Endothelial cell of hepatic sinusoid (primary cell): ENCODE measurements around the gene PYGO1.
"Not testable (repeated sequence)": the region's sequence is repeated elsewhere in the genome, so short reads cannot be mapped to it uniquely, and the experiment has no call there.

ENCODE experiments used
- in situ Hi-C: cut with HindIII; loops from 2 replicates; pipeline ENCODE4 v1.10.0; 2017; ENCODE audit warnings: low sequenced_read_pairs

PYGO1 gene

DNA sequence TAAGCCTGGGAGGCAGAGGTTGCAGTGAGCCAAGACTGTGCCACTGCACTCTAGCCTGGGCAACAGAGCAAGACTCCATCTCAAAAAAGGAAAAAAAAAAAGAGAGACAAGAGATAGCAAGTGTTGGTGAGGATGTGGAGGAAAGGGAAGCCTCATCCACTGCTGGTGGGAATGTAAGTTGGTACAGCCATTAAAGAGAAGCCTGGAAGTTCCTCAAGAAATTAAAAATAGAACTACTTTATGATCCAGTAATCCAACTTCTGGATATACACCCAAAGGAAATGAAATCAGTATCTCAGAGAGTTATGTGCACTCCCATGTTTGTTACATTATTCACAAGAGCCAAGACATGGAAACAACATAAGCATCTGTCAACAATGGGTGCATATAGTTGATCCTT, 14.9 kb downstream of the PYGO1 start:
- in situ Hi-C loops: no loop called here

DNA sequence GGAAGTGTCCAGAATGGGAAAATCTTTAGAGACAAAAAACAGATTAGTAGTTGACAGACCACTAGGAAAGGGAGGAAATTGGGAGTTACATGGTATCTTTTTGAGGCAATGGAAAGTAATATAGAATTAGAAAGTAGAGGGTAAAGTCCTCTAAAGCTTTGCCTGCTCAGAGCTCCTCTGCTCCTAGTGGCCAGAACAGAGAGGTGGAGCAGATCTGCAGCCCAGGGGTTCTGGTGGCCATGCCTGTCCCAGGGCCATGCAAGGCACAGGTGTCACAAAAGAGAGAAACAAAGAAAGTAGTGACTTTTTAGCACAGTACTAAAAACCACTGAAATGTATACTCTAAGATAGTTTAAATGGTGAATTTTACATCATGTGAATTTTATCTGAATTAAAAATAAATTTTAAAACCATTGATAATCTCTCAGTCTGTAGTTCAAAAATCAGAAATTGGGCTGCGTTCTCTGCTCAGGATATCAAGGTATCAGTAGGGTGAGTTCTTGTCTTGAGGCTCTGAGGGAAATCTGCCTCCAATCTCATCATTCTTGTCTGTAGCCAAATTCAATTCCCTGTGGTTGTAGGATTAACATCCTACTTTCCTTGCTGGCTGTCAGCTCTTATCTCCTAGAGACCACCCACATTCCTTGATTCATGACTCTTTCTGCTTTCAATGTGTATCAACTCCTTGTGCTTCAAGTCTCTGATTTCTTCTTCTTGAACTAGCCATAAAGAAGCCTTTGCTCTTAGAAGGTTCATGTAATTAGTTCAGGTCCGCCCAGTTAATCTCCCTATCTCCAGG, 23.6 kb downstream of the PYGO1 start:
- in situ Hi-C loops: no loop called here

DNA sequence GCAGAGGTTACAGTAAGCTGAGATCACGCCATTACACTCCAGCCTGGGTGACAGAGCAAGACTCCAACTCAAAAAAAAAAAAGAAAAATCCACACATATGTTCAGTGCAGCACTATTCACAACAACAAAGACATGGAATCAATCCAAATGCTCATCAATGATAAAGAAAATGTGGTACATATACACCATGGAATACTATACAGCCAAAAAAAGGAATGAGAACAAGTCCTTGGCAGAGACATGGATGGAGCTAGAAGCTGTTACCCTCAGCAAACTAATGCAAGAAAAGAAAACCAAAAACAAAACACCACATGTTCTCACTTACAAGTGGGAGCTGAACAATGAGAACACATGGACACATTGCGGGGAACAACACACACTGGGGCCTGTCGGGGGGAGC, 25.5 kb downstream of the PYGO1 start:
- in situ Hi-C loops: no loop called here

DNA sequence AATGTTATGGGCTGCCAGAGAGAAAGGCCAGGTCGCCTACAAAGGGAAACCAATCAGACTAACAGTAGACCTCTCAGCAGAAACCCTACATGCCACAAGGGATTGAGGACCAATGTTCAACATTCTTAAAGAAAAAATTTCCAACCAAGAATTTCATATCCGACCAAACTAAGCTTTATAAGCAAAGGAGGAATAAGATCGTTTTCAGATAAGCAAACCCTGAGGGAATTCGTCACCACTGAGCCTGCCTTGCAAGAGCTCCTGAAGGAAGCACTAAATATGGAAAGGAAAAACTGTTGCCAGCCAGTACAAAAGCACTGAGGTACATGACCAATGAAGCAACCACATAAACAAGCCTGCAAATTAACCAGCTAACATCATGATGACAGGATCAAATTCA, 33.1 kb downstream of the PYGO1 start:
- in situ Hi-C loops: no loop called here

DNA sequence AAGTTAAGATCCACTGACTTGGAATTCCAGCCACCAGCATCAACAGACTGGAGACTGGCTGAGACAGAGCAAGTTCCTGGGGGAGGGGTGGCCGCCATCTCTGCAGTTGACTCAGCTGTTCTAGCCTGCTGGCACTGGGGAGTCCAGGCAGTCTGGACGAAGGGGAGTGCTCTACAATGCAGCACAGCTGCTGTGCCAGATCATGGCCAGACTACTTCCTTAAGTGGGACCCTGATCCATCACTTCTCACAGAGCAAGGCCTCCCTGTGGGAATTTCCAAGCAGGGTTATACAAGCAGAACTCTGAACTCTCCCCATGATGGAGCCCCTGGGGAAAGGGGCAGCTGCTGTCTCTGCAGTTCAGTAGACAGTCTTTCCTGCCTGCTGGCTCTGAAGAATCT, 35.2 kb downstream of the PYGO1 start:
- in situ Hi-C loops: no loop called here

DNA sequence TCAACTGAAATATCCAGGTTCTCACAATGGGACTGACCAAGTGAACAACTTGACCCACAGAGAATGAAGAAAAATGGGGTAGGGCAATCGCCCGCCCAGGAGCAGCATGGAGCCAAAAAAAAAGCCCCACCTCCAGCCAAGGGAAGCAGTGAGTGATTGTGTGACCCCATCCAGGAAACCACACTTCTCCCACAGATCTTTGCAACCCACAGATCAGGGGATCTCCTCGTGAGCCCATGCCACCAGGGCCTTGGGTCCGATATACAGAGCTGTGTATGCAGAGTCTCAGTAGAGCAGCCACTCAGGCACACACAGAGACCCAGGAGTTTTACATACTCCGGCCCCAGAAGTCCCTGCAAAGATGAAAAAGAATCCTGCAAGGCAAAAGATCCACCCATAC, 35.7 kb downstream of the PYGO1 start:
- in situ Hi-C loops: no loop called here

DNA sequence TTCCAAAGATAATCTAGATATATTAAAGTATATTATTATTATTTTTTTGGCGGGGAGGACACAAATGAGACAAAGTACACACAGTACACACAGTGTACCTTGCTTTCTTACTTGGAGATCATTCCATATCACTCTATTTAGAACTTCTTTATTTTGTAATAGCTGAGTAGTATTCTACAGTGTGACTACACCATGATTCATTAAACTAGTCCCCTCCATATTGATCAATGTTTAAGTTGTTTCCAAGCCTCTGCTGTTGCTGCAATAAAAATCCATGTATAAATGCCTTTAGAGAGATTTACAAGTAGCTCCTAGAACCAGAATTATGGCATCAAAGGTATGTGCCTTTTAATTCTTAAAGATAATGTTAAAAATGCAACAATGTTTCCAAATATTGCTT, 38.8 kb downstream of the PYGO1 start:
- in situ Hi-C loops: no loop called here

DNA sequence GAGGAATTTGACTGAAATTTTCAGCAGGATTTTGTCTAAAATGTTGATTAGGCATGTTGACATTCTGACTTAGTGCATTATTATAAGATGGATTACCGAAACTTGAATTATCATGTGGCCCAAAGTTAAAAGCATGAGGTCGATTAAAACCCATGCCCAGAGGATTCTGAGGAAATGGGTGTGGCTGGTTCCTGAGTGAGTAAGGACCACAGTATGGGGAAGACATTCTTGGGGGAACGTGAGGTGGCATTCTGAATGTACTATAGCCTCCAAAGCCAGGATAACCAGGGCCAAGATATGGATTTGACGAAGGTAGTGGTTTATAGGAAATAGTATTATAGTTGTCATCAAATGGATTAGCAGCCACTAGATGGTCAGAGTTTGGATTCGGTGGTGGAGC, 41.4 kb downstream of the PYGO1 start:
- in situ Hi-C loops: no loop called here

DNA sequence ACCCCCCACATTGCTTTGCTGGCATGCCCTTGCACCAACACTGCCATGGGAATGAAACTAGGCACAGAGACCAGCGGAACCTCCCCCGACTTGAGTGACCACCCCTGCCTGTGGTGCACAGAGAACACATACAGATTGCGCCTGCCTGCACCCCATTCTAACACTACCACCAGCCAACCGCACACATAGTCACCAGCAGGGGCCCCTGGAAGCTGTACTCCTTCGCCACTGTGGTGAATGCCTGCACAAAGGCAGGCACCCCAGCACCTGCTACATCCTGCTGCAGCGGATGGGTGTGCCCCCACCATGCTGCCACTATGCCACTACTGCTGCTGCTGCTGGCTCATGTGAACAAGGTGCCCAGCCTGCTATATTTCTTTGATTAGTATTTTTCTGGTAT, 52.7 kb downstream of the PYGO1 start:
- in situ Hi-C loops: no loop called here

DNA sequence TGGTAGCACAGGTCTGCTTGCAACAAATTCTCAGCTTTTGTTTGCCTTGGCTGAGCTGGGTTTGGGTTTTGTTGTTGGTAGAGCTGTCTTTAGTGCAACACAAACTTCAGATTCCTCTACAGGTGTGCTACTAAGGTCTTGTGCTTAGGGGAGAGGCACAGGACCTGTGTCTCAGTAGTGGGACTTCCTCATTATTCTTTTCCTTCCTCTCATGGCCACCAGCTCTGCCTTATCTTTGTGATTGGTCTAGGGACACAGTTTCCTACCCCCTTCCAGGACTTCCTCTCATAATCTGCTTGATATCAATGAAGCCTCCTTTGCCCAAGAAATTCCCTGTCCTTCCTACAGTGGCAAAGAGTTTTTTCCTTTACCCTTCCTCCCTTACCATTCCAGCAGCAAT, 55.2 kb downstream of the PYGO1 start:
- in situ Hi-C loops: no loop called here

DNA sequence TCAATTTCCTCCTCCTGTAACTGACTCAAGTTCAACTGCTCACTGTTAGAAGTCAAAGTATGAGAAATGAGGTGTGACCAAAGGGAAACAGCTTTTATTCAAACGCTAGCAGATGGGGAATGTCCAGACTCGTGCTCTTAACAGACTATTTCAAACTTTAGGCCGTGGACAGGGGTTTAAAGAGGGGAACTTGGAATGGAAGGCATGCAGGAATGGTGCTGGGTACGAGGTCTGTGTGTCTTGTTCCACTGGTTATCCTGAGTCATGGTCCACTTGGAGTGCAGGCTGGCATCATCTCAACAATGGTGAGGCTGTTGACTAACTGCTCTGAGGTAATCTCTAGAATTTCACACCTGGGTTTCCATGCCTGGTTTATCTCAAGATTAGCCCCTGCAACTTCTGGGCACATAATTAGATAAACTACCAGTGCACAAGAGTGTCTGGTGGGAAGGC, 57.3 kb downstream of the PYGO1 start:
- in situ Hi-C loops: no loop called here

DNA sequence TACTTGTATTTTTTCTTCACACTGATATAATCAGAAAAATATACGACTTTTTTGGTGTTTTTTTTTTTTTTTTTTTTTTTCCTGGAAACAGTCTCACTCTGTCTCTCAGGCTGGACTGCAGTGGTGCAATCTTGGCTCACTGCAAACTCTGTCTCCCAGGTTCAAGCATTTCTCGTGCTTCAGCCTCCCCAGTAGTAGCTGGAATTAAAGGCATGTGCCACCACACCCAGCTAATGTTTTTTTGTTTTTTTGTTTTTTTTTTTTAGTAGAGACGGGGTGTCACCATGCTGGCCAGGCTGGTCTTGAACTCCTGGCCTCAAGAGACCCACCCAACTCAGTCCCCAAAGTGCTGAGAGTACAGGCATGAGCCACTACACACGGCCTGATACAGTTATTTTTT, 59.3 kb downstream of the PYGO1 start:
- in situ Hi-C loops: no loop called here

DNA sequence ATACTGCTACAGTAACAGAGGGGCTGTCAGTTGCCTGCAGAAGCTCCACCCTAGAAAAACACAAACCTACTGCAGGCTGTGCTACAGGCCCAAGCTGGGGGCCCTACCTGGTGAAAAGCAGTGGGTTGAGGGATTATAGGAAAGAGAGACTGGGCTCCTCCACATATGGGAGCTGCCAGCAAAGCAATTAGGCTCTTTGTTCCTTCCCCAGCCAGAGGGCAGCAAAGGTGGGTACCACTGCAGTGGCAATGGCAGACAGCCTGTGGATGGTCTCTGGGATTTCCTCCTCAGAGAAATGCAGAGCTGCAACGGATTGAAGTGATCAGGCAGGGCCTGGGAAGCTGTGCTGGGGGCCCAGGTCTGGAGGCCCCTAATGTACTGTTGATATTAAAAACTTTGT, 61.0 kb downstream of the PYGO1 start:
- in situ Hi-C loops: no loop called here

DNA sequence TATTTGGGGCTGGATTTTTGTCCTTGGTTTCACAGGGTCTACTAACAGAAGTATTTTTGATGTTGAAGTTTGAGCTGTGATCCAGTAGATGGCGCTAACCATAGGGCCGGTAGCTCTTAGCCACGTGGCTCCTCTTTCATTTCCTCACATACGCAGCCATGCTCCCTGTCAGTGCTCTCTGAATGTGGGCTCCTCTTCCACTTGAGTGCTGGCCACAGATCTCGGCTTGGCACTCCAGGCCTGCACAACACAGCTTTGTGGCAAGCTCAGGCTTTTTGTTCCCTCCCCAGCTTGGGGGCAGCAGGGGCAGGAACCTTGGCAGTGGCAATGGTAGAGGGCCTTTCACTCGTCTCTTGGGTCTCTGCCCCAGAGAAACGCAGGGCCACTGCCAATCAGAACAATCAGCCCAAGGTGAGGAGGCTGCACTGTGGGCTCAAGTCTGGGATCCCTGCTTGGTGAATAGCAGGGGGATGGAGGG, 61.5 kb downstream of the PYGO1 start:
- in situ Hi-C loops: no loop called here

DNA sequence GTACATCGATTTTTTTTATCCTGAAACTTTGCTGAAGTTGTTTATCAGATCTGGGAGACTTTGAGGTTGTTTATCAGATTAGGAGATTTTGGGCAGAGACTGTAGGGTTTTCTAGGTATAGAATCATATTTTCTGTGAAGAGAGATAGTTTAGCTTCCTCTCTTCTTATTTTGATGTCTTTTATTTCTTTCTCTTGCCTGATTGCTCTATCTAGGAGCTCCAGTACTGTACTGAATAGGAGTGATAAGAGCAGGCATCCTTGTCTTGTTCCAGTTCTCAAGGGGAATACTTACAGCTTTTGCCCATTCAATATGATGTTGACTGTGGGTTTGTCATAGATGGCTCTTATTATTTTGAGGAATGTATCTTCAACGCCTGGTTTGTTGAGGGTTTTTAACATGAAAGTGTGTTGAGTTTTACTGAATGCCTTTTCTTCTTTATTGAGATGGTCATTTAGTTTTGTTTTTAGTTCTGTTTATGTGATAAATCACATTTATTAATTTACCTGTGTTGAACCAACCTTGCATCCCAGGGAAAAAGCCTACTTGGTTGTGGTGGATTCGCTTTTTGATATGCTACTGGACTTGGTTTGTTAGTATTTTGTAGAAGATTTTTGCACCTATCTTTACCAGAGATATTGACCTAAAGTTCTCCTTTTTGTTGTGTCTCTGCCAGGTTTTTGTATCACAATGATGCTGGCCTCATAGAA, 65.2 kb downstream of the PYGO1 start:
- in situ Hi-C loops: no loop called here

DNA sequence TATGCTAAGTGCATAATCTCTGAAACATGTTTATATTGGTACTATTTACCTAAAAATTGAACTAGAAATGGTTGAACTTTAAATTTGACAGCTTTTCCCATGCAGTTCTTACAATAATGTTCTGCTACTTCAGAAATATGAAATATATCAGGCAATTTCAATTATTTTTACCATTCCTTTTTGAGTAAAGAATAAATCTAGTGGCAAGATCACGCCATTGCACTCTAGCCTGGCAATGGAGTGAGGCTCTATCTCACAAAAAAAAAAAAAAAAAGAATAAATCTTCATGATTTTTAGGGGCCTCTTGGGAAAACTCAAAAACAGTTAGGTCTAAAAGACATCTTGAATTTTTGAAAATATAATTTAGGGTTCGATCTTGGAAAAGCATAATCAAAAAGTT, 69.5 kb downstream of the PYGO1 start:
- in situ Hi-C loops: no loop called here

DNA sequence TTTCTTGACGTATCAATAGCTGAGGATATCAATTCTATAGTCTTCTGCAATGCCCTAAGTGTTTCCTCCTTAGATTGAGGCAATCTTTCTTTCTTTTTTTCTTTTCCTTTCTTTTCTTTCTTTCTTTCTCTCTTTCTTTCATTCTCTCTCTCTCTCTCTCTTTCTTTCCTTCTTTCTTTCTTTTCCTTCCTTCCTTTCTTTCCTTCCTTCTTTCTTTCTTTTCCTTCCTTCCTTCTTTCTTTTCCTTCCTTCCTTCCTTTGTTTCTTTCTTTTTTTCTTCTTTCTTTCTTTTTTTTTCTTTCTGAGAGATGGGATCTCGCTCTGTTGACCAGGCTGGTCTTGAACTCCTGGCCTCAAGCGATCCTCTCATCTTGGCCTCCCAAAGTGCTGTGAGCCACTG, 70.1 kb downstream of the PYGO1 start:
- in situ Hi-C loops: no loop called here

DNA sequence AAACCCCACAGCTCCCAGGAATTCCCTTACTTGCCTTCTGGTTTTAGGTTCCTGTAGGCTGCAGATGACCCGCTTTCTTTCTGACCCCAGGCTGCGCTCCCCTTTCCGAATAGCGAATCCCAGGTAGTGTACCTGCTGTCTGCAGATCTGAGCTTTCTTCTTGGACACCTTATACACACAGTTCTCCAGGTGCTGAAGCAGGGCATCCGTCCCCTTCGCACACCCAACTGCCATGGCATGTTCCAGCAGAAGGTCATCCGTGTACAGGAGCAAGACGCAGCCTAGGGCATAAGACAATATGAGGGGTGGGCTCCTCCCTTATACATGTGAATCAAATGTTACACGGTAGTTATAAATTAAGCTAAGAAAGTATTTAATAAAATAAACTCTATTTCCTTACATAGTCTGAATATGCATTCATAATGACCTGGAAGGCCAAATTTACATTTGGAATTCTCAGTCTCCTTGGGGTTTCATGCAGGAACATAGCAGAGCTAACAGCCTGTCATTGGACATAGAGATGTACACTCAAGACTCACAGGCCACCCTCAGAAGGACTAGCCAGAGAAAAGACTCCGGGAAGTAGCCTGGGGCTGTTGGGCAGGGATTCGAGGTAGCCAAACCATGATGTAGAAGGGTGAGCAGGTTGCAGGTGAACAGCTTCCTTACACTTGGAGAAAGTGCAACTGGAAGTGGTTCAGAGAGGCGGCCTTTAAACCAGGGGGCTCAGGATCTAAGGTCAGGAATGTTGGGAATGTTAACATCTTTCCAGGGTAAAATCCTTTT, 72.0 kb downstream of the PYGO1 start:
- in situ Hi-C loops: no loop called here

DNA sequence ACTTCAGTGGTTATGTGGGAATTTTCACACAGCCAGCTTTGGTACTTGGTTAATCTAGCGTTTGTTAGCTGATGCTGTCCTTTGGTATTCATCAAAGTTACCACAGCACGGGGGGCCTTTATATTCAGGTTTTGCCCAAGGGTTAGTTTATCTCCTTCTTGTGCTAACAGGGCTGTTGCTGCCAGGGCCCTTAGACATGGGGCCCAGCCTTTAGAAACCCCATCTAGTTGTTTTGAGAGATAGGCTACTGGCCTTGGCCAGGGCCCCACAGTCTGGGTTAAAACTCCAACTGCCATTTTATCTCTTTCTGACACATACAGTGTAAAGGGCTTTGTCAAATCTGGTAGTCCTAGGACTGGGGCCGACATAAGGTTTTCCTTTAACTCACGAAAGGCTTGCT, 72.7 kb downstream of the PYGO1 start:
- in situ Hi-C loops: no loop called here

DNA sequence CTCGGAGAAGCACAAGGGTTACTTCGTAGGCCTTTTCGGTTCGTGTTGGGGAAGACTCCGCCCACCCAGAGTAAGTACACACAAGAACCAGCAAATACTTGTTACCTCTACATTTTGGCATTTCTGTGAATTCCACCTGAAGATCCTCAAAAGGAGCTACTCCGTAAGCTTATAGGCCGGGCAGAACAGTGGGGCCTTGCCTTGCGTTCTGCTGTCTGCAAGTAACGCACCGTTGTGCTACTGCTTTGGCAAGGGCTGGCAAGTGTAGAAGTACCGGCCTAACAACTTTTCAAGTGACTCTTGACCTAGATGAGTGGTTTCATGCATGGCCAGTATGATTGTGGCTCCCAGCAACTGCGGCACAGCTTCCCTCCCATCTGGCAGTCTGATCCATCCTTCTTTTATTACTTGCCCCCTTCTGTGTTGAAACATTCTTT, 73.7 kb downstream of the PYGO1 start:
- in situ Hi-C loops: no loop called here

DNA sequence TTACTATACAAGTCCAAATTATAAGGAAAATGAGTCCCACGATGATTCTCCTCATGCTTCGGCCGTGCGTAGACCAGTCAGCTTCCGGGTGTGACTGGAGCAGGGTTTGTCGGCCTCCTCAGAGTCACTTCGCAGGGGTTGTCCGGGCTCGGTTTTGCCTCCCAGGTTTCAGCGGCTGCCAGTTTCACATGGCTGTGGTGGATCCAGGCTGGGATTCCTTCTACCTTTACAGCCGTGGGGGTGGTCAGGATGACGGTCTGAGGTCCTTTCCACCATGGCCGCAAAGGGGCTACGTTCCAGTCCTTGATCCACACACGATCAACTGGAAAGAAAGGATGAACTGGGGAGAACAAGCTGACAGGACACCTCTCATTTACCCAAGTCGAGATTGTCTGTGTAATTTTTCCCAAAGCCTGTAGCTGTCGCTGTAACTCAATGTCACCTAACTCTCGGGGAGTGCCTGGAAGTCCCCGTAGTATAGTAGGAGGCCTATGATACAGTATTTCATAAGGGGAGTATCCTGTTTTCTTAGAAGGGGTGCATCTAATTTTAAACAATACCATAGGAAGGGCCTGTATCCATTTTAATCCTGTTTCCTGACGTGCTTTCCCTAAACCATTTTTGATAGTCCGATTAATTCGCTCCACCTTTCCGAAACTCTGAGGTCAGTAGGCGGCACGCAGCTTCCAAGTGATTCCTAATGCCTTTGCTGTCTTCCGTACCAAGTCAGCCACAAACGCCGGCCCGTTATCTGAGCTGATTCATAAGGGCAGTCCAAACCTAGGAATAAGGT, 74.3 kb downstream of the PYGO1 start:
- in situ Hi-C loops: not testable (repeated sequence)
